ENCODE data around the gene USP6NL.

- no peak for TF ChIP-seq POLR2A (IDR thresholded peaks at IDR 0.05)
- TF ChIP-seq, protein P1, sequence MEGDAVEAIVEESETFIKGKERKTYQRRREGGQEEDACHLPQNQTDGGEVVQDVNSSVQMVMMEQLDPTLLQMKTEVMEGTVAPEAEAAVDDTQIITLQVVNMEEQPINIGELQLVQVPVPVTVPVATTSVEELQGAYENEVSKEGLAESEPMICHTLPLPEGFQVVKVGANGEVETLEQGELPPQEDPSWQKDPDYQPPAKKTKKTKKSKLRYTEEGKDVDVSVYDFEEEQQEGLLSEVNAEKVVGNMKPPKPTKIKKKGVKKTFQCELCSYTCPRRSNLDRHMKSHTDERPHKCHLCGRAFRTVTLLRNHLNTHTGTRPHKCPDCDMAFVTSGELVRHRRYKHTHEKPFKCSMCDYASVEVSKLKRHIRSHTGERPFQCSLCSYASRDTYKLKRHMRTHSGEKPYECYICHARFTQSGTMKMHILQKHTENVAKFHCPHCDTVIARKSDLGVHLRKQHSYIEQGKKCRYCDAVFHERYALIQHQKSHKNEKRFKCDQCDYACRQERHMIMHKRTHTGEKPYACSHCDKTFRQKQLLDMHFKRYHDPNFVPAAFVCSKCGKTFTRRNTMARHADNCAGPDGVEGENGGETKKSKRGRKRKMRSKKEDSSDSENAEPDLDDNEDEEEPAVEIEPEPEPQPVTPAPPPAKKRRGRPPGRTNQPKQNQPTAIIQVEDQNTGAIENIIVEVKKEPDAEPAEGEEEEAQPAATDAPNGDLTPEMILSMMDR (IDR thresholded peaks at IDR 0.05), result no peak
Measured at GRCh38 chr10:11588873-11589574, 22.4 kb downstream of the USP6NL start.

All from testis (tissue), 2 donors.